ENCODE data around the gene FA2H. TPM values are rescaled to one million over a fixed set of nuclear protein-coding genes. Genes with fewer than 3 reads are reported as not detected.

Gene FA2H
- total and polyA plus RNA-seq, 2 of the 13 experiments (the other 11 are each of a cell fraction or from before 2014, with no cell fraction given): 0.20 TPM; not detected in 1

DNA sequence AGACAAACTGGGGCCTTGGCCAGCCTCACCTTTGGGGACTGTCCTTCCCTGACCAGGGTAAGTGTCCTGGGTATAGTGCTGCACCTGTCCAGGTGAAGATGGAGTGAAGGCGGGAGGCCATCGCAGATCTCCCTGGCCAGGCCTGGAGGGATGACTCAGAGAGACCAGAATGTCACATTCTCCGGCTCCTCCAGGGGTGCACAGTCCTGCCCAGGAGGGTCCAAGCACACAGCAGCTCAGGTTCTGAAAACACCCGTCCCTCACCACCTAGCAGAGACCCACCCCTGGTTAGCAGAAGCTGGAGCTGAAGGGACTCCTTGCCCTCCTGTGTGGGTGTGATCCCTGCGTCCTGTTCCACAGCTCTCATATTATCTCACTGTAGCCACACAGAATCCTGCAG is 21.9 kb downstream of the FA2H start (continued):
- TF ChIP-seq ZFP41 (CRISPR knock-in tag; IDR thresholded peaks at IDR 0.05; ENCODE audit: borderline replicate concordance): no peak
- TF ChIP-seq ATF1 (CRISPR knock-in tag; IDR thresholded peaks at IDR 0.05): no peak
- TF ChIP-seq ISL2 (CRISPR knock-in tag; IDR thresholded peaks at IDR 0.05): no peak

DNA sequence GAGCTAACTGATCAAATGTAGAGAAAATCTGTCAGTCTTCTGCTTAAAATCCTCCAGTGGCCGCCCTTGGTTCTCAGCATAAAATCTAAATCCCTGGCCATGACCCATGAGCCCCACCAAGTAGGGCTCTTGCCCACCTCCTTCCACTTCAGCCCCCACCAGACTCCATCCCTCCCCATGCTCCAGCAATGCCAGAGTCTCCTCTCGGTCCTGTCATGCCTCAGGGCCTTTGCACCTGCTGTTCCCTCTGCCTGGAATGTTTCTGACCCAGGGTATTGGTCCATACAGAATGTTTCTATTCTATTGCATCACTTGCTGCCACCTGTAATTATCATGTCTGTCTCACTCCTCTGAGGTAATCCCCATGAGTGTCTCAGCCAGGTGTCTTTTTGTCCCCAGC is 22.4 kb downstream of the FA2H start:
- no peak for ATAC-seq

DNA sequence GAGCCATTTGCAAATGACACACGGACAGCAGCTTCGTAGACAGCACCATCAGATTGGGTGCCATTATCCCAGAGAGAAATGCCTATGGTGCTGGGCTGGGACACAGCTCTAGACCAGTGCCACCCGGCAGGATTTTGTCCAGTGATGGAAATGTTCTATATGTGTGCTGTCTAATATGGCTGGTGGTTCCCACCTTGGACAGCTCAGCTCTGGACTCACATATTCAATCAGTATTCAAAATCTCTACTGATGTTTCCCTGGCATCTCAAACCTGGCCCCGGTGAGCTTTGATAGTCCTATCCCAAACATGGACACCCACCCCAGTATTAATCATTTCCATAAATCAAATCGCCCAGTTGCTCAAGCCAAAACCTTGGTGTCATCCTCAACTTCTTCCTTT is 23.0 kb downstream of the FA2H start:
- no peak overlapping the region for H2AFZ ChIP-seq (ENCODE audit: low read length)
- POLR2A ChIA-PET: no interaction called here
- H3K27me3 ChIP-seq (ENCODE audit: control insufficient read depth in 1 of 2, insufficient read depth in 2 of 2, low read length in 2 of 2): peaks cover 9 to 64% of the 10 kb centered on the region in 2 experiments; a peak in 4 of 5 replicates
- H3K27ac ChIP-seq (ENCODE audit: extremely low read length, insufficient read depth, low read length): no peak overlapping the region
- in situ Hi-C loops (cut with HindIII; ENCODE audit: extremely low pct_ligation_motif_present, low pct_unique_long_range_greater_than_20kb): no loop called here
- DNase-seq (ENCODE audit: low spot score) (no peak), ATAC-seq (no peak), FAIRE-seq (no peak)
- BruUV-seq (replicated peaks): no TSS peak
- no peak overlapping the region for H3K9ac ChIP-seq (ENCODE audit: insufficient read depth, low read depth, low read length)
- no peak overlapping the region for H3K4me3 ChIP-seq (replicated peaks in 1 of 3; ENCODE audit: insufficient read depth in 1 of 3, low read depth in 2 of 3, low read length in 3 of 3)
- no peaks in the 10 kb centered on the region for H3K36me3 ChIP-seq (replicated peaks in 1 of 2; ENCODE audit: control insufficient read depth in 1 of 2, insufficient read depth in 2 of 2, low read length in 2 of 2)
- no peak overlapping the region for H3K4me2 ChIP-seq (ENCODE audit: low read depth, low read length)
- CTCF ChIA-PET (ENCODE audit: low intra/inter-chr PET ratio, low total read pairs): no interaction called here
- no peaks in the 10 kb centered on the region for H4K20me1 ChIP-seq (ENCODE audit: insufficient read depth, low read length)
- 27% methylated on average over 5 of the region's 5 CpGs for WGBS (ENCODE audit: low lambda C conversion rate)
- intact Hi-C loops (cut with micrococcal nuclease; ENCODE audit: unreplicated experiment): no loop called here
- H3K9me3 ChIP-seq (ENCODE audit: low read length): no peaks in the 10 kb centered on the region
- peaks cover 5% of the 10 kb centered on the region; the same call in 1 of the 2 replicates for H3K4me1 ChIP-seq (ENCODE audit: insufficient read depth, low read length)
- no peaks in the 10 kb centered on the region for H3K79me2 ChIP-seq (ENCODE audit: insufficient read depth, low read length)
- TF ChIP-seq, protein P1, sequence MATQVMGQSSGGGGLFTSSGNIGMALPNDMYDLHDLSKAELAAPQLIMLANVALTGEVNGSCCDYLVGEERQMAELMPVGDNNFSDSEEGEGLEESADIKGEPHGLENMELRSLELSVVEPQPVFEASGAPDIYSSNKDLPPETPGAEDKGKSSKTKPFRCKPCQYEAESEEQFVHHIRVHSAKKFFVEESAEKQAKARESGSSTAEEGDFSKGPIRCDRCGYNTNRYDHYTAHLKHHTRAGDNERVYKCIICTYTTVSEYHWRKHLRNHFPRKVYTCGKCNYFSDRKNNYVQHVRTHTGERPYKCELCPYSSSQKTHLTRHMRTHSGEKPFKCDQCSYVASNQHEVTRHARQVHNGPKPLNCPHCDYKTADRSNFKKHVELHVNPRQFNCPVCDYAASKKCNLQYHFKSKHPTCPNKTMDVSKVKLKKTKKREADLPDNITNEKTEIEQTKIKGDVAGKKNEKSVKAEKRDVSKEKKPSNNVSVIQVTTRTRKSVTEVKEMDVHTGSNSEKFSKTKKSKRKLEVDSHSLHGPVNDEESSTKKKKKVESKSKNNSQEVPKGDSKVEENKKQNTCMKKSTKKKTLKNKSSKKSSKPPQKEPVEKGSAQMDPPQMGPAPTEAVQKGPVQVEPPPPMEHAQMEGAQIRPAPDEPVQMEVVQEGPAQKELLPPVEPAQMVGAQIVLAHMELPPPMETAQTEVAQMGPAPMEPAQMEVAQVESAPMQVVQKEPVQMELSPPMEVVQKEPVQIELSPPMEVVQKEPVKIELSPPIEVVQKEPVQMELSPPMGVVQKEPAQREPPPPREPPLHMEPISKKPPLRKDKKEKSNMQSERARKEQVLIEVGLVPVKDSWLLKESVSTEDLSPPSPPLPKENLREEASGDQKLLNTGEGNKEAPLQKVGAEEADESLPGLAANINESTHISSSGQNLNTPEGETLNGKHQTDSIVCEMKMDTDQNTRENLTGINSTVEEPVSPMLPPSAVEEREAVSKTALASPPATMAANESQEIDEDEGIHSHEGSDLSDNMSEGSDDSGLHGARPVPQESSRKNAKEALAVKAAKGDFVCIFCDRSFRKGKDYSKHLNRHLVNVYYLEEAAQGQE (IDR thresholded peaks at IDR 0.05; ENCODE audit: borderline replicate concordance in 1 of 2, low read depth in 1 of 2, low read length in 2 of 2): peak in 1 of 2 experiments; percentile 37; a peak in 1 of 4 replicates
- TF ChIP-seq, protein P2, sequence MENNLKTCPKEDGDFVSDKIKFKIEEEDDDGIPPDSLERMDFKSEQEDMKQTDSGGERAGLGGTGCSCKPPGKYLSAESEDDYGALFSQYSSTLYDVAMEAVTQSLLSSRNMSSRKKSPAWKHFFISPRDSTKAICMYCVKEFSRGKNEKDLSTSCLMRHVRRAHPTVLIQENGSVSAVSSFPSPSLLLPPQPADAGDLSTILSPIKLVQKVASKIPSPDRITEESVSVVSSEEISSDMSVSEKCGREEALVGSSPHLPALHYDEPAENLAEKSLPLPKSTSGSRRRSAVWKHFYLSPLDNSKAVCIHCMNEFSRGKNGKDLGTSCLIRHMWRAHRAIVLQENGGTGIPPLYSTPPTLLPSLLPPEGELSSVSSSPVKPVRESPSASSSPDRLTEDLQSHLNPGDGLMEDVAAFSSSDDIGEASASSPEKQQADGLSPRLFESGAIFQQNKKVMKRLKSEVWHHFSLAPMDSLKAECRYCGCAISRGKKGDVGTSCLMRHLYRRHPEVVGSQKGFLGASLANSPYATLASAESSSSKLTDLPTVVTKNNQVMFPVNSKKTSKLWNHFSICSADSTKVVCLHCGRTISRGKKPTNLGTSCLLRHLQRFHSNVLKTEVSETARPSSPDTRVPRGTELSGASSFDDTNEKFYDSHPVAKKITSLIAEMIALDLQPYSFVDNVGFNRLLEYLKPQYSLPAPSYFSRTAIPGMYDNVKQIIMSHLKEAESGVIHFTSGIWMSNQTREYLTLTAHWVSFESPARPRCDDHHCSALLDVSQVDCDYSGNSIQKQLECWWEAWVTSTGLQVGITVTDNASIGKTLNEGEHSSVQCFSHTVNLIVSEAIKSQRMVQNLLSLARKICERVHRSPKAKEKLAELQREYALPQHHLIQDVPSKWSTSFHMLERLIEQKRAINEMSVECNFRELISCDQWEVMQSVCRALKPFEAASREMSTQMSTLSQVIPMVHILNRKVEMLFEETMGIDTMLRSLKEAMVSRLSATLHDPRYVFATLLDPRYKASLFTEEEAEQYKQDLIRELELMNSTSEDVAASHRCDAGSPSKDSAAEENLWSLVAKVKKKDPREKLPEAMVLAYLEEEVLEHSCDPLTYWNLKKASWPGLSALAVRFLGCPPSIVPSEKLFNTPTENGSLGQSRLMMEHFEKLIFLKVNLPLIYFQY (CRISPR knock-in tag; IDR thresholded peaks at IDR 0.05; ENCODE audit: borderline replicate concordance): no peak
- TF ChIP-seq ZNF441 (CRISPR knock-in tag; IDR thresholded peaks at IDR 0.05; ENCODE audit: borderline replicate concordance) (no peak), GFI1 (CRISPR knock-in tag; IDR thresholded peaks at IDR 0.05; ENCODE audit: borderline replicate concordance) (no peak), ZBTB3 (CRISPR knock-in tag; IDR thresholded peaks at IDR 0.05; ENCODE audit: borderline replicate concordance, low read depth) (no peak)

More for the DNA sequence above, 22.4 kb downstream of the FA2H start:
- H3K4me1 ChIP-seq (ENCODE audit: insufficient read depth, low read length): peaks cover 5% of the 10 kb centered on the region; the same call in 1 of the 2 replicates
- POLR2A ChIA-PET: no interaction called here
- H3K9me3 ChIP-seq (ENCODE audit: low read length): no peaks in the 10 kb centered on the region
- FAIRE-seq (no peak), DNase-seq (ENCODE audit: low spot score) (no peak)
- TF ChIP-seq AGO2 (optimal IDR thresholded peaks at IDR 0.05; ENCODE audit: low read depth, low read length) (no peak), CEBPB (IDR thresholded peaks at IDR 0.05; ENCODE audit: borderline replicate concordance, low read depth, low read length) (0 out of 2 replicates have a peak, but pooled peaks have one; percentile 4)
- H3K4me3 ChIP-seq (replicated peaks in 1 of 3; ENCODE audit: insufficient read depth in 1 of 3, low read depth in 2 of 3, low read length in 3 of 3): no peak overlapping the region
- H3K27ac ChIP-seq (ENCODE audit: extremely low read length, insufficient read depth, low read length): no peak overlapping the region
- H3K4me2 ChIP-seq (ENCODE audit: low read depth, low read length): no peak overlapping the region
- no peaks in the 10 kb centered on the region for H4K20me1 ChIP-seq (ENCODE audit: insufficient read depth, low read length)
- intact Hi-C loops (cut with micrococcal nuclease; ENCODE audit: unreplicated experiment): no loop called here
- in situ Hi-C loops (cut with HindIII; ENCODE audit: extremely low pct_ligation_motif_present, low pct_unique_long_range_greater_than_20kb): no loop called here
- no peaks in the 10 kb centered on the region for H3K79me2 ChIP-seq (ENCODE audit: insufficient read depth, low read length)
- WGBS (ENCODE audit: low lambda C conversion rate): 8% methylated on average over 2 of the region's 2 CpGs
- no peak overlapping the region for H2AFZ ChIP-seq (ENCODE audit: low read length)
- CTCF ChIA-PET (ENCODE audit: low intra/inter-chr PET ratio, low total read pairs): no interaction called here
- H3K36me3 ChIP-seq (replicated peaks in 1 of 2; ENCODE audit: control insufficient read depth in 1 of 2, insufficient read depth in 2 of 2, low read length in 2 of 2): no peaks in the 10 kb centered on the region
- no TSS peak for BruUV-seq (replicated peaks)
- no peak overlapping the region for H3K9ac ChIP-seq (ENCODE audit: insufficient read depth, low read depth, low read length)
- peaks cover 9 to 62% of the 10 kb centered on the region in 2 experiments; a peak in 4 of 5 replicates for H3K27me3 ChIP-seq (ENCODE audit: control insufficient read depth in 1 of 2, insufficient read depth in 2 of 2, low read length in 2 of 2)
